Hepatocyte (in vitro differentiated cells): ENCODE measurements around the gene CCNQ. TPM values are rescaled to one million over a fixed set of nuclear protein-coding genes. Genes with fewer than 3 reads are reported as not detected.

Experiments used
- DNase-seq: peaks from one replicate; pipeline ENCODE4 v3.0.0-alpha.2; 2016; ENCODE audit warnings: low spot score
- H2AFZ ChIP-seq: fragments of 200-600 bp; sonication (generic); 2 replicates; pipeline ENCODE4 v1.6.0; 2016; ENCODE audit warnings: antibody characterized with exemption, mild to moderate bottlenecking
- H3K27ac ChIP-seq: fragments of 200-600 bp; sonication (generic); 2 replicates; pipeline ENCODE4 v1.5.1; 2016; ENCODE audit warnings: mild to moderate bottlenecking
- H3K27me3 ChIP-seq: fragments of 200-600 bp; sonication (generic); 2 replicates; pipeline ENCODE4 v1.6.1; 2016
- H3K36me3 ChIP-seq: fragments of 200-600 bp; sonication (generic); replicated peaks from 2 replicates; pipeline ENCODE4 v1.5.1; 2016; ENCODE audit warnings: low read depth; ENCODE audit not compliant: insufficient read depth
- H3K4me1 ChIP-seq: fragments of 200-600 bp; sonication (generic); 2 replicates; pipeline ENCODE4 v1.5.1; 2016; ENCODE audit warnings: mild to moderate bottlenecking, moderate library complexity; ENCODE audit not compliant: insufficient read depth
- H3K4me2 ChIP-seq: fragments of 200-600 bp; sonication (generic); 2 replicates; pipeline ENCODE4 v1.6.0; 2016
- H3K4me3 ChIP-seq: fragments of 200-600 bp; sonication (generic); 2 replicates; pipeline ENCODE4 v1.5.1; 2016; ENCODE audit warnings: mild to moderate bottlenecking
- H3K79me2 ChIP-seq: fragments of 200-600 bp; sonication (generic); 2 replicates; pipeline ENCODE4 v1.6.0; 2017; ENCODE audit warnings: mild to moderate bottlenecking
- H3K9me2 ChIP-seq: fragments of 200-600 bp; sonication (generic); replicated peaks from 2 replicates; pipeline ENCODE4 v1.6.0; 2017; ENCODE audit warnings: mild to moderate bottlenecking; ENCODE audit not compliant: insufficient read depth
- H3K9me3 ChIP-seq: fragments of 200-600 bp; sonication (generic); 2 replicates; pipeline ENCODE4 v1.5.1; 2016; ENCODE audit warnings: low read depth, mild to moderate bottlenecking
- H4K20me1 ChIP-seq: fragments of 200-600 bp; sonication (generic); 2 replicates; pipeline ENCODE4 v1.6.0; 2016; ENCODE audit warnings: mild to moderate bottlenecking; ENCODE audit not compliant: insufficient read depth, poor library complexity, severe bottlenecking
- EZH2 ChIP-seq: fragments of 200-600 bp; sonication (generic); IDR thresholded peaks from 2 replicates; pipeline ENCODE4 v1.6.1; 2016; ENCODE audit warnings: antibody characterized with exemption, mild to moderate bottlenecking, borderline replicate concordance
- EZH2phosphoT487 ChIP-seq: fragments of 200-600 bp; sonication (generic); IDR thresholded peaks from one replicate; pipeline ENCODE4 v1.6.1; 2018; ENCODE audit warnings: antibody characterized with exemption, mild to moderate bottlenecking, low read depth, moderate library complexity; ENCODE audit not compliant: unreplicated experiment, severe bottlenecking
- WGBS: methylation state at CpG from one replicate; pipeline ENCODE4 v1.1.6; 2016; ENCODE audit warnings: low lambda C conversion rate; ENCODE audit errors: missing lambda C conversion rate; 5-methylcytosine and 5-hydroxymethylcytosine counted together
- polyA plus RNA-seq: library from polyadenylated mRNA; unstranded; fragments of >200 nt; fragmentation: Nextera tagmentation; extraction: Ambion mirVana; gene quantifications from 2 replicates; pipeline ENCODE4 v1.2.1, GENCODE V29; 2016
- total RNA-seq: library from RNA; depleted of rRNA; stranded (reverse); fragments of >200 nt; gene quantifications from 2 replicates; pipeline ENCODE4 v1.2.3, GENCODE V29; 2014
- TF ChIP-seq, protein P1 (sequence below): fragments of 200-600 bp; sonication (generic); IDR thresholded peaks from 2 replicates; pipeline ENCODE4 v1.5.1; 2016; ENCODE audit warnings: antibody characterized with exemption, mild to moderate bottlenecking; ENCODE audit not compliant: poor library complexity

The CCNQ gene
- total and polyA plus RNA-seq, 2 experiments from 2014 or later: 26.7 to 28.3 TPM

- 90% methylated on average over 25 of the region's 28 CpGs for WGBS
- peak; percentile 5 for DNase-seq
- no peaks in the 10 kb centered on the region for H3K79me2 ChIP-seq
These were observed 40.5 kb upstream of the CCNQ start for GRCh38 chrX:153639177-153640044.

DNA sequence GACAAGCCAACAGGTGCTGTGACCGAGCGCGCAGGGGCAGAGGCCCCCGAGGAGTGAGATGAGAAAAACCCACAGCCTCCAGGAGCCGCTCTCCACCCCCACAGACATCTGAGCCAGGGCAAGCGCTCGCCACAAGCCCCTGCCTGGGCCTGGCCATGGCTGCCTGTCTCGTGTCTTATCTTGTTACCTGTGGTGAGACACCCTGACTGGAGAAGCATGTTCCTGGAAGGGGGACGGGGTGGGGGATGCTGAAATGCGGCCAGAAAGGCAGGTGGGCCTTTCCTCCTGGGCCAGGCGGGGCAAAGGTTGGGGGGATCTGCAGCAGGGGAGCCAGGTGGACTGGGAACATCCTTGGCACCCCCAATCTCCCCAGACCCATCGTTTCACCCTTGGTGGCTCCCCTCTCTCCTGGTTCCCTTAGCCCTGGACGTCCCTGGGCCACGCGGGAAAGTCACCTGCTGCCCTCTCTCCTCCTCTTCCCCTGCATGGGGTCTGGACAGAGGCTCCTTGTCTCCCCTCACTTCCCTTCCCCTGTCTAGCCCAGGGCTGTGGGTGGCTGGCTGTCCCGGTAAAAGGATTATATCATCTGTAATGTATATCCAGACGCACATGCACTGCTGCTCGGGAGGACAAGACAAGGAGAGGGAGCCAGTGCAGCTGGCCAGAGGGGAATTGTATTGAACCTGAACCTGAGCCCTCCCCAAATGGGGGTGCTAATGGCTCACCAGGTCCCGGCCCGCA lies 39.7 kb upstream of the CCNQ start:
- no peak overlapping the region for H2AFZ ChIP-seq
- no peaks in the 10 kb centered on the region for H3K36me3 ChIP-seq
- 80% methylated on average over 20 of the region's 20 CpGs for WGBS
- TF ChIP-seq EZH2phosphoT487 (no peak), EZH2 (no peak)
- TF ChIP-seq, protein P1, sequence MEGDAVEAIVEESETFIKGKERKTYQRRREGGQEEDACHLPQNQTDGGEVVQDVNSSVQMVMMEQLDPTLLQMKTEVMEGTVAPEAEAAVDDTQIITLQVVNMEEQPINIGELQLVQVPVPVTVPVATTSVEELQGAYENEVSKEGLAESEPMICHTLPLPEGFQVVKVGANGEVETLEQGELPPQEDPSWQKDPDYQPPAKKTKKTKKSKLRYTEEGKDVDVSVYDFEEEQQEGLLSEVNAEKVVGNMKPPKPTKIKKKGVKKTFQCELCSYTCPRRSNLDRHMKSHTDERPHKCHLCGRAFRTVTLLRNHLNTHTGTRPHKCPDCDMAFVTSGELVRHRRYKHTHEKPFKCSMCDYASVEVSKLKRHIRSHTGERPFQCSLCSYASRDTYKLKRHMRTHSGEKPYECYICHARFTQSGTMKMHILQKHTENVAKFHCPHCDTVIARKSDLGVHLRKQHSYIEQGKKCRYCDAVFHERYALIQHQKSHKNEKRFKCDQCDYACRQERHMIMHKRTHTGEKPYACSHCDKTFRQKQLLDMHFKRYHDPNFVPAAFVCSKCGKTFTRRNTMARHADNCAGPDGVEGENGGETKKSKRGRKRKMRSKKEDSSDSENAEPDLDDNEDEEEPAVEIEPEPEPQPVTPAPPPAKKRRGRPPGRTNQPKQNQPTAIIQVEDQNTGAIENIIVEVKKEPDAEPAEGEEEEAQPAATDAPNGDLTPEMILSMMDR: no peak
- H3K27ac ChIP-seq: no peak overlapping the region
- H3K27me3 ChIP-seq: no peaks in the 10 kb centered on the region
- no peaks in the 10 kb centered on the region for H4K20me1 ChIP-seq
- no peaks in the 10 kb centered on the region for H3K9me2 ChIP-seq
- H3K4me1 ChIP-seq: peaks cover 7% of the 10 kb centered on the region
- no peak overlapping the region for H3K4me2 ChIP-seq
- H3K9me3 ChIP-seq: no peaks in the 10 kb centered on the region
- no peak overlapping the region for H3K4me3 ChIP-seq
- H3K79me2 ChIP-seq: no peaks in the 10 kb centered on the region
- DNase-seq: peak; percentile 8

More at GRCh38 chrX:153639177-153640044, 40.5 kb upstream of the CCNQ start:
- peaks cover 6% of the 10 kb centered on the region for H3K4me1 ChIP-seq
- no peaks in the 10 kb centered on the region for H4K20me1 ChIP-seq
- H3K4me3 ChIP-seq: no peak overlapping the region
- H3K9me3 ChIP-seq: no peaks in the 10 kb centered on the region
- no peaks in the 10 kb centered on the region for H3K27me3 ChIP-seq
- no peak overlapping the region for H3K4me2 ChIP-seq
- no peaks in the 10 kb centered on the region for H3K9me2 ChIP-seq
- no peak for TF ChIP-seq EZH2phosphoT487
- TF ChIP-seq EZH2: no peak
- TF ChIP-seq, protein P1: no peak
- no peak overlapping the region for H3K27ac ChIP-seq
- no peaks in the 10 kb centered on the region for H3K36me3 ChIP-seq
- no peak overlapping the region for H2AFZ ChIP-seq

- TF ChIP-seq, protein P1: no peak
- TF ChIP-seq EZH2: no peak
- TF ChIP-seq EZH2phosphoT487: no peak
- no peaks in the 10 kb centered on the region for H4K20me1 ChIP-seq
- H3K79me2 ChIP-seq: no peaks in the 10 kb centered on the region
- no peaks in the 10 kb centered on the region for H3K36me3 ChIP-seq
- peaks cover 7% of the 10 kb centered on the region for H3K4me1 ChIP-seq
- no peak for DNase-seq
- 74% methylated on average over 5 of the region's 6 CpGs for WGBS
- H3K27ac ChIP-seq: no peak overlapping the region
- H2AFZ ChIP-seq: no peak overlapping the region
- H3K4me3 ChIP-seq: no peak overlapping the region
- no peaks in the 10 kb centered on the region for H3K9me3 ChIP-seq
- no peaks in the 10 kb centered on the region for H3K9me2 ChIP-seq
- H3K27me3 ChIP-seq: no peaks in the 10 kb centered on the region
- no peak overlapping the region for H3K4me2 ChIP-seq
These were observed 39.1 kb upstream of the CCNQ start for GRCh38 chrX:153638041-153638371.
